ENCODE data around the gene PFN3. TPM values are rescaled to one million over a fixed set of nuclear protein-coding genes. Genes with fewer than 3 reads are reported as not detected.
A peak's percentile ranks its signal among the peaks of the same experiment; 100 is the strongest.

PFN3 gene
- total RNA-seq, 4 donors from 2014 or later, result 2.0 TPM; not detected in 3

- 70 to 75% methylated on average over 2 to 5 of the region's 5 CpGs for WGBS, 2 donors
- no peak for DNase-seq
- no peaks in the 10 kb centered on the region for H3K36me3 ChIP-seq
- H3K4me3 ChIP-seq, result no peak overlapping the region
- no peak overlapping the region for H3K27ac ChIP-seq
- intact Hi-C loops (cut with DNase I), result loop anchor here (5.0 to 10.0 kb wide), 2 partner anchors 78 to 110 kb away; partner anchors contain the start of gene MXD3
- no peaks in the 10 kb centered on the region for H3K9me3 ChIP-seq
- peaks cover 30 to 35% (median 31%) of the 10 kb centered on the region in 3 donors for H3K4me1 ChIP-seq
- TF ChIP-seq CTCF (IDR thresholded peaks at IDR 0.05) (no peak), POLR2A (IDR thresholded peaks at IDR 0.05) (no peak)
- peaks cover 0 to 26% (median 0%) of the 10 kb centered on the region in 4 donors for H3K27me3 ChIP-seq
Measured at GRCh38 chr5:177392765-177393164, 7.7 kb downstream of the PFN3 start.

GRCh38 chr5:177390363-177391300, 9.8 kb downstream of the PFN3 start:
- peaks cover 32 to 57% (median 47%) of the 10 kb centered on the region in 3 donors for H3K4me1 ChIP-seq
- 16 to 20% methylated on average over 8 to 11 of the region's 13 CpGs for WGBS, 2 donors
- H3K27me3 ChIP-seq, result peaks cover 0 to 7% (median 0%) of the 10 kb centered on the region in 4 donors
- intact Hi-C loops (cut with DNase I), result loop anchor here (5.0 to 10.0 kb wide), 2 partner anchors 76 to 112 kb away; partner anchors contain the start of gene MXD3
- H3K27ac ChIP-seq, result peak overlapping the region; percentile 77 to 89 (median 84)
- H3K9me3 ChIP-seq, result no peaks in the 10 kb centered on the region
- no peaks in the 10 kb centered on the region for H3K36me3 ChIP-seq
- no peak for DNase-seq
- peak overlapping the region in 1 of 4 donors; percentile 40 for H3K4me3 ChIP-seq
- TF ChIP-seq POLR2A (IDR thresholded peaks at IDR 0.05), result no peak
- peak; percentile 98 to 100 (median 99) for TF ChIP-seq CTCF (IDR thresholded peaks at IDR 0.05)

- H3K9me3 ChIP-seq, result no peaks in the 10 kb centered on the region
- TF ChIP-seq POLR2A (IDR thresholded peaks at IDR 0.05), result no peak
- DNase-seq, result no peak
- H3K4me3 ChIP-seq, result peak overlapping the region in 3 of 4 donors; percentile 1 to 40 (median 14)
- intact Hi-C loops (cut with DNase I), result loop anchor here (5.0 to 10.0 kb wide), 2 partner anchors 75 to 113 kb away; partner anchors contain the start of gene MXD3
- H3K36me3 ChIP-seq, result no peaks in the 10 kb centered on the region
- peaks cover 0 to 7% (median 0%) of the 10 kb centered on the region in 4 donors for H3K27me3 ChIP-seq
- peak overlapping the region; percentile 77 to 89 (median 84) for H3K27ac ChIP-seq
- WGBS, 2 donors, result 14 to 16% methylated on average over 13 to 16 of the region's 21 CpGs
- peaks cover 32 to 65% (median 47%) of the 10 kb centered on the region in 3 donors for H3K4me1 ChIP-seq
Measured at GRCh38 chr5:177389241-177390169, 11.0 kb downstream of the PFN3 start.

- WGBS, 2 donors, result 38 to 44% methylated on average over 7 of the region's 10 CpGs
Measured at GRCh38 chr5:177388521-177389052, 11.9 kb downstream of the PFN3 start.

More at GRCh38 chr5:177388521-177389052, 11.9 kb downstream of the PFN3 start:
- Histone ChIP-seq H3K36me3 (no peaks in the 10 kb centered on the region), H3K4me3 (peak overlapping the region in 2 of 4 donors; percentile 1 to 40), H3K27me3 (peaks cover 0 to 9% (median 0%) of the 10 kb centered on the region in 4 donors), H3K4me1 (peaks cover 32 to 66% (median 47%) of the 10 kb centered on the region in 3 donors), H3K9me3 (no peaks in the 10 kb centered on the region), H3K27ac (peak overlapping the region; percentile 77 to 89 (median 84))
- no peak for DNase-seq
- intact Hi-C loops (cut with DNase I), result no loop called here
- TF ChIP-seq POLR2A (IDR thresholded peaks at IDR 0.05) (no peak), CTCF (IDR thresholded peaks at IDR 0.05) (no peak)
